ENCODE results near the gene FMO4.

DNA sequence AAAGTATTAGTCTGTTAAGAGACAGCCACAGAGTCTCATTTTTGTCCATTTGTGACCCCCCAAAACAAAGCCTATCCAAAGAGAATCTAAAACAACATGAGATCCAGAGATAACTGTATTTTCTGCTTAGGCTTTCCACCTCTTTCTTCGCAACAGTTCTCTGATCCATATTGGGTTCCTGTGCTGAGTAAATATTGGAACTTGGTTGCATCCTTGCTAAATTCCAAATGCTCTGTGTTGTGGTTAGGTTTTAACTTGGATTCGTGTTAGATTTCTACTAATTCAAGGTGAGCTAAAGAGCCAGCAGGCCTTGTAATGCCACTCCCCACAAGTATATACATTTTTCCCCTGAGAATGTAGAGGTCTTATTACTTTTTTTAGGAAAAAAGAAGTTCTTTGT lies 36.4 kb upstream of the FMO4 start:
- TF ChIP-seq, protein P1, sequence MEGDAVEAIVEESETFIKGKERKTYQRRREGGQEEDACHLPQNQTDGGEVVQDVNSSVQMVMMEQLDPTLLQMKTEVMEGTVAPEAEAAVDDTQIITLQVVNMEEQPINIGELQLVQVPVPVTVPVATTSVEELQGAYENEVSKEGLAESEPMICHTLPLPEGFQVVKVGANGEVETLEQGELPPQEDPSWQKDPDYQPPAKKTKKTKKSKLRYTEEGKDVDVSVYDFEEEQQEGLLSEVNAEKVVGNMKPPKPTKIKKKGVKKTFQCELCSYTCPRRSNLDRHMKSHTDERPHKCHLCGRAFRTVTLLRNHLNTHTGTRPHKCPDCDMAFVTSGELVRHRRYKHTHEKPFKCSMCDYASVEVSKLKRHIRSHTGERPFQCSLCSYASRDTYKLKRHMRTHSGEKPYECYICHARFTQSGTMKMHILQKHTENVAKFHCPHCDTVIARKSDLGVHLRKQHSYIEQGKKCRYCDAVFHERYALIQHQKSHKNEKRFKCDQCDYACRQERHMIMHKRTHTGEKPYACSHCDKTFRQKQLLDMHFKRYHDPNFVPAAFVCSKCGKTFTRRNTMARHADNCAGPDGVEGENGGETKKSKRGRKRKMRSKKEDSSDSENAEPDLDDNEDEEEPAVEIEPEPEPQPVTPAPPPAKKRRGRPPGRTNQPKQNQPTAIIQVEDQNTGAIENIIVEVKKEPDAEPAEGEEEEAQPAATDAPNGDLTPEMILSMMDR (IDR thresholded peaks at IDR 0.05; ENCODE audit: insufficient read depth, low read depth, low read length), result no peak
- no peak for TF ChIP-seq EZH2 (IDR thresholded peaks at IDR 0.05; ENCODE audit: insufficient read depth, low read length)

All from astrocyte (in vitro differentiated cells and primary cell).